Brain microvascular endothelial cell (primary cell): ENCODE measurements around the gene MYBPC2.

Experiments used
- DNase-seq: peaks from one replicate; pipeline ENCODE4 v3.0.0-alpha.2; 2020
- H3K27ac ChIP-seq: fragments of 250-450 bp; sonication (Bioruptor Pico); 2 replicates; pipeline ENCODE4 v1.5.1; 2020; ENCODE audit warnings: mild to moderate bottlenecking, moderate library complexity
- H3K27me3 ChIP-seq: fragments of 250-450 bp; sonication (Bioruptor Pico); replicated peaks from 2 replicates; pipeline ENCODE4 v1.5.1; 2020; ENCODE audit warnings: mild to moderate bottlenecking
- H3K36me3 ChIP-seq: fragments of 250-450 bp; sonication (Bioruptor Pico); replicated peaks from 2 replicates; pipeline ENCODE4 v1.5.1; 2020; ENCODE audit warnings: mild to moderate bottlenecking
- H3K4me3 ChIP-seq: 2 replicates; pipeline ENCODE4 v1.5.1; 2011; ENCODE audit warnings: low read depth, mild to moderate bottlenecking, control low read depth, low read length, moderate library complexity
- in situ Hi-C: cut with HindIII; loops from 2 replicates; pipeline ENCODE4 v1.10.0; 2017; ENCODE audit warnings: low sequenced_read_pairs, low pct_ligation_motif_present
- TF ChIP-seq, protein P1 (sequence below): IDR thresholded peaks from 2 replicates; pipeline ENCODE4 v1.5.1; 2011; ENCODE audit warnings: low read depth, mild to moderate bottlenecking, moderate library complexity, low read length, control low read depth, inconsistent platforms; ENCODE audit errors: missing control alignments

The MYBPC2 gene

DNA sequence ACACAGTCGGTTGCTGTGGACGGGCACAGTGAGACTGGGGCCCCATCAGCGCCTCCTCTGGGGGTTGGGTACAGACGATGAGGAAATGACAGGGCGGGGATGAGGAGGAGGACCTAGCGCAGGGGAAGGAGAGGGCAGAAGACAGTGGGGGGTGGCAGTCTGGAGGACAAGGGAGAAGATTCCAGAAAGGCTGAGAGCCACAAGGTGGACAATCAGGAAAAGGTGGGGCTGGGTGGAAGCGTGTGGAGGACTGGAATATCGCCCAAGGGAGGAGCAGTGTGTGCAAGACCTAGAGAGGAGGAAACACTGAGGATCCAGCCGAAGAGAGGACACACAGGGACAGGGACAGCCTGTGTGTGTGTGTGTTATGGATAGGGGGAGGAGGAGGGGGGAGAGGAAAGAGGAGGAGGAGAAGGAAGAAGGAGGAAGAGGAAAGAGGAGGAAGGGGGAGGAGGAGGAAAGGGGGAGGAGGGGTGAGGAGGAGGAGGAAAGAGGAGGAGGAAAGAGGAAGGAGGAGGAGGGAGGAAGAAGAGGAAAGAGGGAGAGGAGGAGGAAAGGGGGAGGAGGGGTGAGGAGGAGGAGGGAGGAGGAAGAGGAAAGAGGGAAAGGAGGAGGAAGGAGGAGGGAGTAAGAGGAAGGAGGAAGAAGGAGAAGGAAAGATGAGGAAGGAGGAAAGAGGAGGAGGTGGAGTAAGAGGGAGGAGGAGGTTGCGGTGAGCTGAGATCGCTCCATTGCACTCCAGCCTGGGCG lies 59.8 kb downstream of the MYBPC2 start:
- DNase-seq = no peak
- in situ Hi-C loops = no loop called here
- TF ChIP-seq, protein P1, sequence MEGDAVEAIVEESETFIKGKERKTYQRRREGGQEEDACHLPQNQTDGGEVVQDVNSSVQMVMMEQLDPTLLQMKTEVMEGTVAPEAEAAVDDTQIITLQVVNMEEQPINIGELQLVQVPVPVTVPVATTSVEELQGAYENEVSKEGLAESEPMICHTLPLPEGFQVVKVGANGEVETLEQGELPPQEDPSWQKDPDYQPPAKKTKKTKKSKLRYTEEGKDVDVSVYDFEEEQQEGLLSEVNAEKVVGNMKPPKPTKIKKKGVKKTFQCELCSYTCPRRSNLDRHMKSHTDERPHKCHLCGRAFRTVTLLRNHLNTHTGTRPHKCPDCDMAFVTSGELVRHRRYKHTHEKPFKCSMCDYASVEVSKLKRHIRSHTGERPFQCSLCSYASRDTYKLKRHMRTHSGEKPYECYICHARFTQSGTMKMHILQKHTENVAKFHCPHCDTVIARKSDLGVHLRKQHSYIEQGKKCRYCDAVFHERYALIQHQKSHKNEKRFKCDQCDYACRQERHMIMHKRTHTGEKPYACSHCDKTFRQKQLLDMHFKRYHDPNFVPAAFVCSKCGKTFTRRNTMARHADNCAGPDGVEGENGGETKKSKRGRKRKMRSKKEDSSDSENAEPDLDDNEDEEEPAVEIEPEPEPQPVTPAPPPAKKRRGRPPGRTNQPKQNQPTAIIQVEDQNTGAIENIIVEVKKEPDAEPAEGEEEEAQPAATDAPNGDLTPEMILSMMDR = no peak
- H3K36me3 ChIP-seq = no peaks in the 10 kb centered on the region
- no peak overlapping the region for H3K4me3 ChIP-seq
- peaks cover 17% of the 10 kb centered on the region for H3K27me3 ChIP-seq
- H3K27ac ChIP-seq = no peak overlapping the region

DNA sequence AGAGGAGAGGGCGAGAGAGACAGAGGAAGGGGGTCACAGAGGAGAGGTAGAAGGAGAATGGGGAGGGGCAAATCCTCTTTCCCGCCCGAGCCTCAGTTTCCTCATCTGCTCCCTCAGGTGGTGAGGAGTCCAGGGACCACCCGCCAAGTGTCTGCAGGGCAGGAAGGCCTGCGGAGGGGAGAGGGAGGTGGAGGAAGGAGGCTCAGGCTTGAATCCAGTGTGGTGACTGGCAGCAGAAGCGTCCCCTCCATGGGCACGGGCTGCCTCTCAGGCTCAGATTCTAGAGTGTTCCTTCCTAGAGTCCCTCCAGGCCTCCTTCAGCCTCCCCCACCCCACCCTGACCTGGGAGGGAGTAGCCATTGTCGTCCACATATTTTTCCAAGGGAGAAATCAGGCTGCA lies 60.5 kb downstream of the MYBPC2 start:
- Histone ChIP-seq H3K27ac (no peak overlapping the region), H3K4me3 (no peak overlapping the region), H3K27me3 (peaks cover 20% of the 10 kb centered on the region), H3K36me3 (no peaks in the 10 kb centered on the region)
- TF ChIP-seq, protein P1 = no peak
- in situ Hi-C loops = no loop called here
- no peak for DNase-seq

DNA sequence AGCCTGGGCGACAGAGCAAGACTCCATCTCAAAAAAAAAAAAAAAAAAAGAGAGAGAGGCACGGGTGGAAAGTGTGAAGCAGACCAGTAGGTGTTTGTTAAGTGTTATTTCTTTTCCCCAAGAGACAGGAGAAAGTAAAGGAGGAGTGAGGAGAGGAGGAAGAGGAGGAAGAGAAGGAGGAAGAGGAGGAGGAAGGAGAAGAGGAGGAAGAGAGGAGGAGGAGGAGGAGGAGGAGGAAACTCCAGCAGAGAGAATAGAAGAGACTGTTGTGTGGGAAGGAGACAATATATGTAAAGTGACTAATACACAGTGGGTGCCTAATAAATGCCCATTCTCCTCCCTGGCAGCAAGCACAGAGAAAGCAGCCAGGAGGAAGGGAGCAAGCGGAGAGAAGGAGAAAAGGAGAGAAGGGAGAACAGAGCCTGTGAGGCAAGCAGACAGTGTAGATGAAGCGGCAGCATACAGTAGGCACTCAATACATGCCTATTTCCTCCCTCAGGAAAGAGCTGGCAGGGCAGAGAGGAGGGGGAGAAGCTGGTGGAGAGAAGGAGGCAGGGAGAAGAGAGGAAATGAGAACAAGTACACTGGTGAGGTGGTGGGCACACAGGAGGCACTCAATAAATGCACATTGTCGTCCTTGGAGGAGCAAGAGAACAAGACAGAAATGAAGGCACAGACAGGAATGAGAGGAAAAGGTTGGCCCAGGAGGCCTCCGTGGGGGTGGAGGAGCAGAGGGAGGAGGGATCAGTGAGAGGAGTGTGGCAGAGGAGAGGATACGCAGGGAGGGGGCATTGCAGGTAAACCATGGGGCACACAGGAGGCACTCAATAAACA lies 61.7 kb downstream of the MYBPC2 start:
- in situ Hi-C loops = no loop called here
- no peaks in the 10 kb centered on the region for H3K36me3 ChIP-seq
- H3K27me3 ChIP-seq = peaks cover 17% of the 10 kb centered on the region
- H3K27ac ChIP-seq = no peak overlapping the region
- H3K4me3 ChIP-seq = no peak overlapping the region
- TF ChIP-seq, protein P1 = no peak
- no peak for DNase-seq

DNA sequence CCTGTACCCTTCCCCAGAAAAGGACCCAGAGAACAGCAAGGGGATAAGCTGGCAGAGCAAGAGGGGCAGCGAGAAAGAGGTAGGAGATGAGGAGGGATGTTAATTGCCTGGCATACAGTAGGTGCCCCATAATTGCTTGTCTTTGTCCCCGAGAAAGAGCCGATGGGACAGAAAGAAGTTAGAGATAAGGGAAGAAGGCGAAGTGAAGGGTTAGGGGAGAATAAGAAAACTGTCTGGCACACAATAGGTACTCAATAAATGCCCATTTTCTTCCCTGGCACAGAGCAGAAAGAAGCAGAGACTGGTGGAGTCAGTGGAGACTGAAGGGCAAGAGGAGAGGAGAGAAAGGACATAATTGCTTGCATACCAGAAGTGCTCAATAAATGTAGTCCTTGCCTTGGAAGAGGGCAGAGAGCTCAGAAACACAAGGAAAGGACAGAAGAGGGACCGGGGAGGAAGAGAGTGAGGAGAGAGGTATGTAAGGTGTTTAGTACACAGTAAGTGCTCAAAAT lies 62.4 kb downstream of the MYBPC2 start:
- TF ChIP-seq, protein P1 = no peak
- H3K27me3 ChIP-seq = peaks cover 20% of the 10 kb centered on the region
- H3K27ac ChIP-seq = no peak overlapping the region
- no peak overlapping the region for H3K4me3 ChIP-seq
- H3K36me3 ChIP-seq = no peaks in the 10 kb centered on the region
- in situ Hi-C loops = no loop called here
- no peak for DNase-seq

DNA sequence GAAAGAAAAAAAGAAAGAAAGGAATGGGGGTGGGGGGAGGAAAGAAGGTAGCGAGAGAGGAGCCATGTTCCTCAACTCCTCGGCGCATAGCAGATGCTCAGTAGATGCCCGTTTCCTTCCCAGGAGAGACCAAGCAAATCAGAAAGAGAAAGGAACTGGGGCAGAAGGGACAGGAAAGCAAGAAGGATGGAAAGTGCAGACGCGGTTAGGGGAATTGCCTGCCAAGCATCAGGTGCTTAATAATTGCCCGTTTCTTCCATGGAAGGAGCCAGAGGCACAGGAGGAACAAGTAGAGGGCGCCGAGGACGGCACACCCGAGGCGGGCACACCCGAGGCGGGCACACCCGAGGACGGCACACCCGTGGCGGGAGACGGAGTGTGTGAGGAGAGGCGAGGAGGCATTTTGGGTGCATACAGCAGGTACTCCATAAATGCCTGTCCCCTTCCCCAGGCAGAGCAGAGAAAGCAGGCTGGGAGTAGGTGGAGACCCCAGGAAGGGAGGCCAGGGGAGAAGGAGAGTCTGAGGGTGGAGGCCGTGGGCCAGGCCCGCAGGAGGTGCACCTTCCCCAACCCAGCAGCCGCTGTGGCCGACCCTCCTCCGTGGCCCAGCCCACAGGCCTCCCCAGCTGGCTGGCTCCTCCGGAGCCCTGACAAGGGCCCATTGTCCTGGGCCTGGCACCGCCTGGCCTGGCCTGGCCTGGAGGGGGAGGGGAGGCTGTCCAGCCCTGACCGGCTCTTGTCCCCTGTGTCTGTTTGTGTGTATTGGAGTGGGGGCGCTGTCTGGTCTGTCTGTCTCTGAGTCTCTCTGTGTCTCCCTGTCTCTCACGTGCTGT lies 63.7 kb downstream of the MYBPC2 start:
- peaks cover 27% of the 10 kb centered on the region for H3K27me3 ChIP-seq
- in situ Hi-C loops = no loop called here
- H3K4me3 ChIP-seq = no peak overlapping the region
- no peak for DNase-seq
- no peaks in the 10 kb centered on the region for H3K36me3 ChIP-seq
- H3K27ac ChIP-seq = no peak overlapping the region
- TF ChIP-seq, protein P1 = no peak
